GM04504 (cell line): ENCODE measurements around the gene TM4SF1.
"Not testable (repeated sequence)": the region's sequence is repeated elsewhere in the genome, so short reads cannot be mapped to it uniquely, and the experiment has no call there.

Experiments used
- DNase-seq: peaks from one replicate; pipeline ENCODE4 v3.0.0-alpha.2; 2012; ENCODE audit warnings: low read depth

TM4SF1 gene

DNA sequence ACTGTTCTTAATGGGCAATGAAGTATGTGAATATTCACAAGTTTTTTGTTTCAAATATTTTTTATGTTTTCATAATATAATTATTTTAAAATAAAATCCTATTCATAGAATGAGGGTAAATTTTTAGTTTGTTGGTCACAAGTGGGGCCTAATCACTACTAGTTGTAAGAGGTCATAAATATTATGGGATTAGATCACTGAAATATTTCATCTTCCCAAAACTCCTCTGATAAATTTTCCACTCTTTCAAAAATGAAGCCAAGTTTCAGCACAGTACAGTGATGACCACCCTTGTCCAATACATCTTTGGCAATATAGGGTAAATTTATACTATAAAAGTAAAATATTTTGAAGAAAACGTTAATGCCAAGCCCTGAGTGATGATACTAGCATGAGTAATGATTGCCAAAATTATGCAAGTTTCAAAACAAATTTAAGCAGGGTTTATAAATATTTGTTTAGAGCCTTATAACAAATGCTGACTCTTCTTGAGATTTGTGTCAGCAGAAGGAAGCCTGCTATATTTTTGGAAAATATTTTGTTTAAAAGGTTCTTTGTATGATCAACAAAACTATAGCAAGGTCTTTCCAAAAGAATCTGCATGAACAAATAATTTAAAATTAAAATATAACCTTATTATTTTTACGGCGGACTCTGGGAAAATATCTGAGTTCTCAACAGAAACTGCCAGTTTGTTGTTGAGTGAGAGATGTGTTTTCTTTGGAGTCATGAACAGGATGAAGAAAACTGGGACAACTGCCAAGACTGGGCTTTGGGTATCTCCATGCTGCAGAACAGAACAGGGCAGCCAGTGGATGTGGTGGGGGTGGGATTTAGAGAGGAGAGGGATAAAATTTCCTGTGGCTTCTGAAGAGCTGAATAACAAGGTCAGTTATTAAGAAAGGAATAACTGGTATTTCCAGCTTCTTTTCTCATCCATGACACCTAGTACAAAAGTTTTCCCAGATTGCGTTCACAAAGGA lies 17.9 kb upstream of the TM4SF1 start:
- no peak for DNase-seq

DNA sequence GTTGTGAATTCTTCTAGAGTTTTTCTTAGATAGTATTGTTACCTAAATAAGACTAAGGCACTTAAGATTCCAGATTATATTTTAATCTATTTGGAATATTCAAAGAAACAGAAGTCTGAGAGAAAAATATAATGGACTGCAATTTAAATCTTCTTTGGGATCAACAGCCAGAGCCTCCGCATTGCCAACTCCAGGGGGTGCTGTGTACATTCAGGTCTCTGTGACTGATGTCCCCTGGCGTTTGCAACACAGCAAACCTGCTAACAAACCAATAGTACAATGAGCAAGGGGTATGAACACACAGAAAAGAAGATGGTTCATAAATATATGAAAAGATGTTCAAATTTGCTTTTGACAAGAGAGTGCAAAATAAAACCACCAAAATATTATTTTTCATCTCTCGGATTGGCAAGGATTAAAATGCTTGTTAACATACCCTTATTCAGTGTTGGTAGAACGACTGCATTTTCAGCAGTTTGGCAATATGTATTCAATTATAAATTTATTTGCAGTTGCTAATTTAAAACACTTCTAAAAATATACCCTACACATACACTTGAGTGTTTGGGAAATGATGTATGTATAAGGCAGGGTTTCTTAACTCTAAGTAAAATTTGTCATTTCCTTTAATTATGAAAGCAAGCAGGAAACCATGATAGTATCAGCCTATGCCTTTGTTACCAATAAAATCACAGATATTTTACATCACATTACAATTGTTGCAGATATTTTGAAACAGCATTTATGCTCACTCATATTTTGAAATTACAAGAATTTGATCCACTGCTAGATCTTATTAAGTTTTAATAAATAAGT lies 16.1 kb upstream of the TM4SF1 start:
- peak; percentile 62 for DNase-seq

GRCh38 chr3:149391960-149392359 lies 14.5 kb upstream of the TM4SF1 start:
- DNase-seq = no peak

GRCh38 chr3:149390772-149391212 lies 13.3 kb upstream of the TM4SF1 start:
- no peak for DNase-seq

- DNase-seq = no peak
Measured at GRCh38 chr3:149390294-149390693, 12.8 kb upstream of the TM4SF1 start.

GRCh38 chr3:149388531-149389417 lies 11.3 kb upstream of the TM4SF1 start:
- DNase-seq = no peak

- DNase-seq = peak; percentile 72
Measured at GRCh38 chr3:149388001-149388440, 10.6 kb upstream of the TM4SF1 start.

- no peak for DNase-seq
Measured at GRCh38 chr3:149386299-149386606, 8.8 kb upstream of the TM4SF1 start.

DNA sequence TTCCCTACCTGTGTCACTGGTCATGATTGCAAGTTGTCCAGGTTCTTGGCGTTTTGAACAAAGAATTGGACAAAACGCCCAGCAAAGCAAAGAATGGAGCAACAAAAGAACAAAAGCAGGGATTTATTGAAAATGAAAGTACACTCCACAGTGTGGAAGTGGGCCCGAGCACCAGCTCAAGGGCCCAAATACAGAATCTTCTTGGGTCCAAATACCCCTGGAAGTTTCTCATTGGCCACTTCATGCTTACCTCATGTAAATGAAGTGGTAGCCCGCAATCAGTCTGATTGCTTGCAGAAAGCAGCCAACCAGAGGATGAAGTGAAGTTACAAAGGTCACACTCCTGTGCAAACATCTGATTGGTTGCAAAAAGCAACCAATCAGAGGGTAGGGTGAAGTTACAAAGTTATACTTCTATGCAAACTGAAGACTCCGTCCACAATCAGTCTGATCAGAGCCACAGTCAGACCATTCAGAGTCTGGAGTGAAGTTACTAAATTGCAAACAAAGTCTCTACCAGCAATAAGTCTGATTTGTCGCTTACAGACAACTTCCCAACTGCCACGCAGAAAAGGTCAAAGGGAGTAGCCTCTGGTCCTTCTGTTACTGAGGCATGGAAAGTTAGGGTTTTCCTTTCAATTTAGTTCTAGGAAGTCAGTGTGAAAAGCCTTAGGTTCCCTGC lies 8.3 kb upstream of the TM4SF1 start:
- no peak for DNase-seq

GRCh38 chr3:149384911-149385321 lies 7.5 kb upstream of the TM4SF1 start:
- peak; percentile 72 for DNase-seq

DNA sequence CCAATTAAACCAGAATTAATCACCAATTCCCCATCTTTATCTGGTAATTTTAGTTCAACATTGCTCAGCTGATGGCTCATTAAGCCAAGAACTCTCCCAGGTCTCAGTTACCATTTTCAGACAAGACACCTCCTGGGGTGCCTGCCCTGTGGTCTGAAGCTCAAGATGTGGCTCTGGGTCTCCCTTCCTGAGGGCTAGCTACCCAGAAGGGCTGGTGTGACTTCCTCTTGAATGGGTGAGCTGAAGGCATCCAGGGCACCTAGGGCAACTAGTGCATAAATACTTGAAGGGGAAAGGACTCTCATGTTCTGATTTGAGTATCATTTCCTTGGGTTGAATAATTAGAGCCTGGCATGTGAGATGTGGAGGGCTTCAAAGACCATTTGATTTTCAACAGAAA lies 6.7 kb upstream of the TM4SF1 start:
- DNase-seq = no peak

GRCh38 chr3:149383703-149384102 lies 6.3 kb upstream of the TM4SF1 start:
- no peak for DNase-seq

- no peak for DNase-seq
Measured at GRCh38 chr3:149382518-149382917, 5.1 kb upstream of the TM4SF1 start.

DNA sequence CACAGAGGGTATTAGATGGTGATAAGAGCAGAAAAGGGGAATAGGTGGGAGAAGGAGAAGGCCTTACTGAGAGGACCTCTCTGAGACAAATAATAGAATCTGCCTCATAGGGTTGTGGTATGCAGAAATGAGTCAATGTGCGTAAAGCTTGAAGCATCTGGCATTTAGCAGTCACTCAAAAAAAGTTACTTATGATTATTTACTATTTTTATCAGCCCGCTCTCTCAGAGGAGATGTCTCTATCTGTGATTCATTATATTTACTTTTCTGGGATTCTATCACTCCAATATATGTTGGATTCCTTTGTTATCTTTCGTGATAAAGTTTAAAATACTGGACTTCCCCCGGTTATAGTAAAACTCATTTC lies 4.6 kb upstream of the TM4SF1 start:
- DNase-seq = no peak

DNA sequence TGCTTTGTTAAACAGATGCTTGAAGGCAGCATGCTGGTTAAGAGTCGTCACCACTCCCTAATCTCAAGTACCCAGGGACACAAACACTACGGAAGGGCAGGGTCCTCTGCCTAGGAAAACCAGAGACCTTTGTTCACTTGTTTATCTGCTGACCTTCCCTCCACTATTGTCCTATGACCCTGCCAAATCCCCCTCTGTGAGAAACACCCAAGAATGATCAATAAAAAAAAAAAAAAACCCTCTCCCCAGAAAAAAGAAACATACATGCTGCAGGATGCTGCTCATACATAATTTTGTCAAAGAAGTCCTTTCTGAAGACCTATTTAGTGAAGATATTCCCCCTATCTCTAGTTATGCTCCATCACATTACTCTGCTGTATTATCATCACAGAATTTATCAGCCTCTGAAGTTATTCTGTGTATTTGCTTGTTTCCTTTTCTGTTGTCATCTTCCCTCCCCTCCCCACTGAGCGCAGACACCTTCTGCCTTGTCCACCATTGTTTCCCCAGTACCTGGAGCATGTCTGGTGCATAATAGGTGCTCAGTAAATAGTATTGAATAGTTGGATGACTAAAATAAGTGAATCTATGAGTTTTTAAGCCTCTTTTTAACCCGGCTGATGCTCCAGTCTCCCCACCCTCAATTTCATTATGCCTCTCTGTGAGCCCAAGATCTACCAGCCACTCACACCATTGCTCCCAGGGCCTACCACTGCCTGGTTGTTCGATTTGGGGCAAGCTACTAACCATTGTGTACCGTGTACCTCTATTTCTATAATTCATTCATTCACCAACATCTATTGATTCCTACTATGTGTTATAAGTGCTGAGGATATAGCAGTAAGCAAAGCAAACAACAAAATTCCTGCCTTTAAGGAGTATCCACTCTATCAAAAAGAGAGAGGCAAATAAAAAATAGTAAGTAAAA lies 4.0 kb upstream of the TM4SF1 start:
- DNase-seq = no peak

- DNase-seq = not testable (repeated sequence)
Measured at GRCh38 chr3:149380220-149380619, 2.8 kb upstream of the TM4SF1 start.

DNA sequence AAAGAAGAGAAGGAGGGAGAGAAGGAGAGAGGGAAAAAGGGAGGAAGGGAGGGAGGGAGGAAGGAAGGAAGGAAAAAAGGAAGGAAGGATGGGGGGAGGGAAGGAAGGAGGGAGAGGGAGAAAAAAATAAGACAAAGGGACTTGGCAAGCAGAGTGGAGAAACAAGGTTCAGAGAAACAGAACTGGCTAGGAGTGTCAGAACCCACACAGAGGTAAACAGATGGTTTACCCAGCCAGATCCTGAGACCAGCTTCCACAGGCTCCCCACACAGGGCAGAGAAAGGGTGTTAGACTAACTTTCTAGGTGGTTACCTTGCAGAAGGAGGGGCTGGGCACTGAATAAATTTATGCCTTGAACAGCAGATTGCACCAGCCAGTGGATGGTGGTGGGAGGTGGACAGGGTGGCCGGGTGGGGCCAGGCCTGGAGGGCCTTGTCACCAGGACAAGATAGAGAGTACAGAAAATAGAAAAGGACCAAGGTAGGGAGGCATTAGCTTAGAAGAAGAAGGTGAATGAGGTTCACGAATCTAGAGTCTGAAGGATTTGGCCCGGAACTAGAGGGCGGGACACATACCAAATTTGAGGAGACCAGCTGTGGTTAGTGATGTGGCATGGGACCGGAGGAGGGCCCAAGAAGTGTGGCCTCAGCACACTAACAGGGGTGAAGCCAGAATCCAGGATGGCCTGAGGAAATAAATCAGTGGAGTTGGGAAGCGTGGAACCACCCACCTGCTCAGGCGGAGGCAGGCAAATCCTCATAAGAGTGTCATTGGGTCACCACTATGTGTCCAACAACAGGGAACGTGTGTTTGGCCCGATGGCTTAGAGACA lies 1.2 kb upstream of the TM4SF1 start:
- DNase-seq = no peak

DNA sequence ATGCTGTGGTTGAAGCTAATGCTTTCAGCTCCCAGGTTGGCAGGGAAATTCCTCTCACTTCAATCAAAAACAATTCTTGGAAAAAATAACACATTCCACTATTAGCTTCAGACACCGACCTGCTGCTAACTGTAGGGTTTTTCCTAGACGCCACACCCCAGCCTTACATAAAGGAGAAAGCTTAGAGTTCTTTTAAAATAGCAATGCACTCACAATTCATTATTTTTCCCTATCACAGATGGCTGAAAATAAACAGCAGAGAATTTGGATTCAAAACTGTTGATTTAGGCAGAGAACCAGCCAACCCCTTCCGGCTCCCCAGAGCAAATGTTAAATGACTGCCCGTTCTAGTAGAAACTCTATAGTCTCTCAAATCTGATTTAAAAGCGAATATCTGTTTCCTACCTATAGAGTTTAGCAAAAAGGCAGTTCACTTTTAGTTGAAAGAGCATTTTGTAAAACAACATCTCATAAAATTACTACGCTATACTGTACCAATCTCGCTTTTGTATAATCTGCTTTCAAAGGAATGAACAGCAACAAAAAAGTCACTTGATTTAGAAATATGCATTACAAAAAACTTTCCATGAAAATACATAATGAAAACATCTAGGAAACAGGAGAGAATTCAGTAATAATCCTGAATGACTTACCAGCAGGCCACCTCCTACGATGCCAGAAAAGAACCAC lies 586 bp downstream of the TM4SF1 start:
- no peak for DNase-seq
